ENCODE measurements around the gene MAP3K8. TPM values are rescaled to one million over a fixed set of nuclear protein-coding genes. Genes with fewer than 3 reads are reported as not detected.

The MAP3K8 gene
- total and polyA plus RNA-seq, 2 of the 8 experiments (the other 6 are each of a cell fraction or from before 2014, with no cell fraction given) = 5.6 to 6.0 TPM

- Histone ChIP-seq H3K27ac (ENCODE audit: low read depth, low read length) (no peak overlapping the region), H3K56ac (replicated peaks; ENCODE audit: insufficient read length, low read depth, low read length) (no peak overlapping the region), H2BK120ac (replicated peaks; ENCODE audit: low read depth, low read length) (no peak overlapping the region), H3K14ac (ENCODE audit: insufficient read length) (no peak overlapping the region), H2BK5ac (ENCODE audit: low read depth, low read length) (no peak overlapping the region), H2BK12ac (ENCODE audit: low read depth, low read length) (no peak overlapping the region), H3K79me2 (ENCODE audit: control insufficient read depth in 1 of 2, insufficient read depth in 2 of 2, low read length in 2 of 2) (peaks cover 0 to 22% of the 10 kb centered on the region in 2 experiments; a peak in 2 of 4 replicates), H3K18ac (ENCODE audit: extremely low read depth, low read length) (no peak overlapping the region), H2BK15ac (ENCODE audit: low read length) (no peak overlapping the region), H4K8ac (ENCODE audit: extremely low read depth, insufficient read depth, low read length) (no peak overlapping the region), H2BK20ac (ENCODE audit: low read length) (no peak overlapping the region), H3K9ac (replicated peaks in 1 of 4; ENCODE audit: extremely low read depth in 1 of 4, low read depth in 3 of 4, low read length in 3 of 4) (no peak overlapping the region), H4K91ac (replicated peaks; ENCODE audit: insufficient read length, low read length) (no peak overlapping the region), H2AFZ (ENCODE audit: low read length) (no peak overlapping the region), H3K4me3 (ENCODE audit: extremely low read depth in 1 of 4, insufficient read depth in 2 of 4, low read depth in 3 of 4, low read length in 4 of 4) (no peak overlapping the region; a peak in 1 of 8 replicates), H3K4me1 (replicated peaks in 1 of 4; ENCODE audit: control insufficient read depth in 3 of 4, insufficient read depth in 4 of 4, low read length in 3 of 4) (peaks cover 10 to 19% (median 13%) of the 10 kb centered on the region in 4 experiments; a peak in 6 of 7 replicates), H3K4ac (replicated peaks; ENCODE audit: insufficient read length, low read depth, low read length) (no peak overlapping the region), H4K20me1 (replicated peaks in 1 of 2; ENCODE audit: control insufficient read depth in 1 of 2, insufficient read depth in 2 of 2, low read length in 2 of 2) (peaks cover 2 to 7% of the 10 kb centered on the region in 2 experiments), H3K27me3 (replicated peaks in 1 of 4; ENCODE audit: control insufficient read depth in 3 of 4, extremely low read depth in 1 of 4, insufficient read depth in 3 of 4, low read length in 3 of 4) (peaks cover 0 to 4% (median 3%) of the 10 kb centered on the region in 4 experiments; a peak in 2 of 7 replicates), H3K79me1 (ENCODE audit: low read depth, low read length) (no peaks in the 10 kb centered on the region), H3K9me3 (ENCODE audit: insufficient read depth in 2 of 2, low read depth in 1 of 2, low read length in 1 of 2) (no peaks in the 10 kb centered on the region), H3K23ac (ENCODE audit: insufficient read length) (no peak overlapping the region), H3K36me3 (ENCODE audit: control insufficient read depth in 2 of 4, insufficient read depth in 4 of 4, low read length in 3 of 4) (peaks cover 0 to 6% (median 3%) of the 10 kb centered on the region in 4 experiments; a peak in 4 of 8 replicates), H4K5ac (ENCODE audit: insufficient read length, low read depth, low read length) (no peak overlapping the region), H3K4me2 (ENCODE audit: insufficient read depth in 1 of 2, low read depth in 2 of 2, low read length in 2 of 2) (no peak overlapping the region; a peak in 1 of 4 replicates), H2AK5ac (ENCODE audit: low read depth, low read length) (no peak overlapping the region), H3K23me2 (ENCODE audit: low read depth, low read length) (peaks cover 17% of the 10 kb centered on the region; the same call in 1 of the 2 replicates)
- TF ChIP-seq JUND (IDR thresholded peaks at IDR 0.05; ENCODE audit: low read length) = no peak
- TF ChIP-seq EP300 (IDR thresholded peaks at IDR 0.05; ENCODE audit: borderline replicate concordance in 1 of 2, low read depth in 2 of 2, low read length in 2 of 2) = peak in 1 of 2 experiments; percentile 82; a peak in 1 of 3 replicates
- TF ChIP-seq ZNF274 (IDR thresholded peaks at IDR 0.05; ENCODE audit: borderline replicate concordance, extremely low read depth, low read length) = no peak
- no peak for TF ChIP-seq E2F6 (IDR thresholded peaks at IDR 0.05)
- TF ChIP-seq CTCF (IDR thresholded peaks at IDR 0.05; ENCODE audit: control extremely low read depth in 1 of 3, insufficient read depth in 1 of 3, low read depth in 1 of 3, low read length in 3 of 3) = no peak
- TF ChIP-seq MAFK (IDR thresholded peaks at IDR 0.05; ENCODE audit: low read depth, low read length) = no peak
- no peak for DNase-seq (ENCODE audit: low read depth in 1 of 2, low spot score in 2 of 2)
- FAIRE-seq = no peak
- ChIA-PET CTCF (ENCODE audit: partially characterized antibody) (interaction anchor here (0.6 to 2.4 kb wide), 11 partner anchors 17 to 233 kb away, joined by 3 to 9 read pairs (median 3); no protein-coding TSS in a partner anchor), POLR2A (ENCODE audit: partially characterized antibody) (interaction anchor here (1.1 to 1.6 kb wide), 2 partner anchors 10 to 153 kb away, joined by 4 read pairs; no protein-coding TSS in a partner anchor)
- 74% methylated on average over 5 of the region's 5 CpGs; no CpG with 5 or more reads in 1 of the 2 experiments for WGBS, 2 experiments (ENCODE audit: extremely low coverage in 1 of 2, insufficient coverage in 1 of 2, insufficient read length in 1 of 2, insufficient replicate concordance in 2 of 2, low coverage in 1 of 2, low lambda C conversion rate in 2 of 2, missing lambda C conversion rate in 1 of 2)
These were observed 4.3 kb downstream of the MAP3K8 start for GRCh38 chr10:30438021-30438850.

Measured in H1 (cell line).